Mesenchymal stem cell (in vitro differentiated cells and primary cell): ENCODE data around the gene SRGAP2C.
"Not testable (repeated sequence)": the region's sequence is repeated elsewhere in the genome, so short reads cannot be mapped to it uniquely, and the experiment has no call there.

Source experiments
- DNase-seq: peaks from one replicate; pipeline ENCODE4 v3.0.0-alpha.2; 2013
- H2AFZ ChIP-seq: one replicate; pipeline ENCODE4 v1.6.1; 2013; ENCODE audit warnings: low read depth, mild to moderate bottlenecking, control low read depth, inconsistent platforms, low read length, moderate library complexity
- H2AK5ac ChIP-seq: 2 replicates; pipeline ENCODE4 v1.6.1; 2013; ENCODE audit warnings: low read length, moderate library complexity, mild to moderate bottlenecking, inconsistent platforms; ENCODE audit not compliant: severe bottlenecking
- H2BK120ac ChIP-seq: one replicate; pipeline ENCODE4 v1.6.1; 2013; ENCODE audit warnings: low read depth, mild to moderate bottlenecking, inconsistent platforms, low read length, moderate library complexity
- H2BK12ac ChIP-seq, 2 experiments: one replicate each; pipeline ENCODE4 v1.6.1; 2013; ENCODE audit warnings: inconsistent platforms in 2 of 2, low read length in 2 of 2, mild to moderate bottlenecking in 2 of 2, moderate library complexity in 2 of 2, control low read depth in 1 of 2
- H2BK15ac ChIP-seq: one replicate; pipeline ENCODE4 v1.6.1; 2013; ENCODE audit warnings: mild to moderate bottlenecking, low read depth, inconsistent platforms; ENCODE audit not compliant: poor library complexity, severe bottlenecking
- H2BK5ac ChIP-seq: 2 replicates; pipeline ENCODE4 v1.6.1; 2013; ENCODE audit warnings: low read depth, mild to moderate bottlenecking, low read length, control low read depth, inconsistent platforms; ENCODE audit not compliant: poor library complexity, severe bottlenecking
- H3K14ac ChIP-seq, 2 experiments: one replicate each; pipeline ENCODE4 v1.6.1; 2013; ENCODE audit warnings: inconsistent platforms in 2 of 2, low read length in 2 of 2, control low read depth in 1 of 2, mild to moderate bottlenecking in 1 of 2, moderate library complexity in 1 of 2
- H3K18ac ChIP-seq, 2 experiments: one replicate each; pipeline ENCODE4 v1.6.1; 2013; ENCODE audit warnings: inconsistent platforms in 2 of 2, low read length in 2 of 2, control low read depth in 1 of 2, low read depth in 1 of 2, mild to moderate bottlenecking in 1 of 2
- H3K23ac ChIP-seq, 2 experiments: one replicate each; pipeline ENCODE4 v1.6.1; 2013; ENCODE audit warnings: inconsistent platforms in 2 of 2, low read length in 2 of 2, mild to moderate bottlenecking in 2 of 2, moderate library complexity in 2 of 2, control low read depth in 1 of 2
- H3K27ac ChIP-seq: 2 replicates; pipeline ENCODE4 v1.5.1; 2013; ENCODE audit warnings: mild to moderate bottlenecking, moderate library complexity, low read length, control low read depth, inconsistent platforms; ENCODE audit not compliant: poor library complexity, severe bottlenecking
- H3K27me3 ChIP-seq, 2 experiments: 2 replicates each; pipeline versions ENCODE4 v1.6.1 to v1.7.0; 2013; ENCODE audit warnings: low read length in 2 of 2, mild to moderate bottlenecking in 2 of 2, moderate library complexity in 2 of 2, control low read depth in 1 of 2, inconsistent platforms in 1 of 2; ENCODE audit not compliant: control insufficient read depth in 1 of 2, insufficient read depth in 1 of 2
- H3K36me3 ChIP-seq, 2 experiments: 2 replicates each; pipeline versions ENCODE4 v1.6.1 to v1.7.0; 2013; ENCODE audit warnings: low read length in 2 of 2, control low read depth in 1 of 2, inconsistent platforms in 1 of 2, low read depth in 1 of 2, mild to moderate bottlenecking in 1 of 2; ENCODE audit not compliant: insufficient read depth in 2 of 2, control insufficient read depth in 1 of 2
- H3K4ac ChIP-seq, 2 experiments: one replicate each; pipeline ENCODE4 v1.6.1; 2013; ENCODE audit warnings: inconsistent platforms in 2 of 2, low read length in 2 of 2, mild to moderate bottlenecking in 2 of 2, moderate library complexity in 2 of 2, control low read depth in 1 of 2, low read depth in 1 of 2
- H3K4me1 ChIP-seq: 2 replicates; pipeline ENCODE4 v1.6.1; 2013; ENCODE audit warnings: low read depth, low read length, control low read depth; ENCODE audit not compliant: control insufficient read depth, insufficient read depth
- H3K4me2 ChIP-seq: 2 replicates; pipeline ENCODE4 v1.6.1; 2013; ENCODE audit warnings: low read length, mild to moderate bottlenecking, inconsistent platforms; ENCODE audit not compliant: poor library complexity, severe bottlenecking
- H3K4me3 ChIP-seq, 2 experiments: 2 replicates each; pipeline versions ENCODE4 v1.5.1 to v1.7.0; 2013; ENCODE audit warnings: low read length in 2 of 2, mild to moderate bottlenecking in 2 of 2, control low read depth in 1 of 2, low read depth in 1 of 2; ENCODE audit not compliant: insufficient read depth in 1 of 2
- H3K79me1 ChIP-seq: replicated peaks from 2 replicates; pipeline ENCODE4 v1.6.1; 2013; ENCODE audit warnings: mild to moderate bottlenecking, control low read depth, low read length, inconsistent platforms; ENCODE audit not compliant: poor library complexity, severe bottlenecking
- H3K9ac ChIP-seq: 2 replicates; pipeline ENCODE4 v1.7.0; 2013; ENCODE audit warnings: mild to moderate bottlenecking, low read length, moderate library complexity
- H3K9me3 ChIP-seq: 2 replicates; pipeline ENCODE4 v1.7.0; 2013; ENCODE audit warnings: mild to moderate bottlenecking, low read length; ENCODE audit not compliant: control insufficient read depth
- H4K8ac ChIP-seq: one replicate; pipeline ENCODE4 v1.6.1; 2013; ENCODE audit warnings: inconsistent platforms, mild to moderate bottlenecking, low read length, moderate library complexity
- H4K91ac ChIP-seq: one replicate; pipeline ENCODE4 v1.6.1; 2013; ENCODE audit warnings: mild to moderate bottlenecking, low read length, inconsistent platforms
- WGBS: methylation state at CpG from one replicate; pipeline ENCODE4 v1.1.7; 2013; ENCODE audit warnings: mixed read lengths; 5-methylcytosine and 5-hydroxymethylcytosine counted together

Gene SRGAP2C

DNA sequence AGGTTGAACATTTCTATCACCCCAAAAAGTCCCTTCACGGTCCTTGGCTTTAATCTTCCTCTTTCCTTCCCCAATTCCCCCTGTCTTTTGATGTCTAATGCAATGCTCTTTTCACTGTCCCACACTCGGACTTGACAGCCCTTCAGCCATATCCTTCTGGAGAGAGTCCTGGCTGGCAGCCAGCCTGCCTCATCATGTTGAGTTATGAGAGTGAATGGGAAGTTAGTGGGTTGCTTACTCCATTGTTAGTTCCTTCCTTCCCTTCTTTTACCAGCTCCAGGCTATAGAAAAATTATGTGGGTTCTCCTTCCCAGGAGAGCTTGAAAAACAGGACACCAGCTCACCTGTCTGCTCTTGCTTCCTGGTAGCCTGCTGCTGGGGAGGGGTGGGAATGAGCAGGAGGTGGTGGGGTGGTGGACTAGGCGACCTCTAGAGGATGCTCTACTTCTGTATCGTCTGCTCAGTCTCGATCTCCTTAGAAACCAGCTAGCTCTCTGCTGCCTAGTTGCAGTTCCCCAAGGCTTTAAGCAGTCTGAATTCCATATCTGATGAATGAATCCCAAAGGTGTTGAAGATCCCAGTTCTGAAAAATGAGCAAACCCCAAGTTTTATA, 29.9 kb downstream of the SRGAP2C start:
- not testable (repeated sequence) for H2AK5ac ChIP-seq, H3K18ac ChIP-seq, H4K8ac ChIP-seq, H3K23ac ChIP-seq, H3K4ac ChIP-seq, H2BK15ac ChIP-seq, DNase-seq, H2BK12ac ChIP-seq, H3K14ac ChIP-seq, H3K4me1 ChIP-seq, H3K36me3 ChIP-seq, H3K4me2 ChIP-seq, H3K9ac ChIP-seq, H3K9me3 ChIP-seq, H3K4me3 ChIP-seq, H4K91ac ChIP-seq, H3K79me1 ChIP-seq, H2BK5ac ChIP-seq, H2BK120ac ChIP-seq, H3K27me3 ChIP-seq, H2AFZ ChIP-seq, H3K27ac ChIP-seq
- WGBS: no CpG with 5 or more reads among the region's 5 CpGs

DNA sequence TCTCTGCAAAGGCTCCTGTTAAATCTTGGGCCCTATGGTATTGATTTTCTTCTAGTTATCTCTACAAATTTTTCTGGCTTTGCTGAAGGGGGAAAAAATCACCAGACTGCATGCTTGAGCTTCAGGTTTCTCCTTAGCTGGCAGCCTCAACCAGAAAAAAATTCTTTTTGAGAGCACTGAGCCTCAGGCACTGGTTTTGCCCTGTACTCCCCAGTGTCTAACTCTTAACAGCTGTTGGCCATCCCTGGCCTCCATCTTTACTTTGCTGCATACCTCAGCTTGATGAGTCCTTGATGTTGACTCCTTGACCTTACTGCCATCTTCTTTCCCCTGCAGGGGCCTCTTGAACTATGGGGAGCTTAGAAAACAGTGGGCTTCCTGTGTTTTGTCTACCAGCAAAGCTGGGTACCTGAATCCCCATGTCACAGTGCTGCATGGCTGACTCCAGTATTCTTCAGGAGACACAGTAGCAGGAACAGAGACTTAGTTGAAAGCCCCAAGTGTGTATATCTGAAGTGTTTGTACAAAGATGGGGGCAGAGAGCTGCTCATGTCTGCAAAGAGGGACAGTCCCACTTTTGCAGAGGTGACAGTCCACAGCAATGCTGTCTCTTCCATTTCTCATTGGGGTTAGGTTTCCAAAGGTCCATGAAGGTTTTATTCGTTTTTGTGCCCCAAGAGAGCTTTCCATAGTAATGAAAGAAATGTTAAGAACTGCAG, 31.1 kb downstream of the SRGAP2C start:
- H2BK5ac ChIP-seq, H4K8ac ChIP-seq, H3K9me3 ChIP-seq, H2AFZ ChIP-seq, H2BK15ac ChIP-seq, H3K9ac ChIP-seq, H3K27me3 ChIP-seq, H3K18ac ChIP-seq, H3K36me3 ChIP-seq, H2AK5ac ChIP-seq, H3K4me1 ChIP-seq, H3K4me3 ChIP-seq, H3K14ac ChIP-seq, H3K23ac ChIP-seq, H3K4ac ChIP-seq, H3K79me1 ChIP-seq, H2BK120ac ChIP-seq, H4K91ac ChIP-seq, H2BK12ac ChIP-seq, H3K4me2 ChIP-seq, DNase-seq, H3K27ac ChIP-seq: not testable (repeated sequence)
- WGBS: no CpG with 5 or more reads among the region's 1 CpG

DNA sequence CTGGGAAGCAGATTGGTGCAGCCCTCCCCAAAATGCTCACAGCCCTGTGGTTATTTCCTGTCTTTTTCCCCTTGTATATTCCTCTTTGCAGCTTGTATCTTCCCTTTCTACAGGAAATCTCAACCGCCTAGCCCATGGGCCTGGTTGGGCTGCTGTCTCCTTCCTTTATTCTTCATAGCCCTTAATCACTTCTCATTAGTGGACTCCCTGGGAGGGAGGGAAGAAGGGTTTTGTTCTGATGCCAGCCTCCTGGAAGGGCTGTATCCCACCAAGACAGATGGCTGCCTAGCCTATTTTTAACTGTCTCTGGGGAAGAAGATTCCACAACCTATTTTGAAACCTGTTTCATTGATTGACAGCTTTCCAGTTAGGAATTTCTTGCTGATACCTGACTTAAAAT, 31.9 kb downstream of the SRGAP2C start:
- not testable (repeated sequence) for H2BK120ac ChIP-seq, H3K9me3 ChIP-seq, H3K9ac ChIP-seq, H4K8ac ChIP-seq, H2BK5ac ChIP-seq, H3K4me1 ChIP-seq, H2BK15ac ChIP-seq, H2AK5ac ChIP-seq, DNase-seq, H3K79me1 ChIP-seq, H2AFZ ChIP-seq, H3K4me2 ChIP-seq, H4K91ac ChIP-seq, H3K4ac ChIP-seq, H3K18ac ChIP-seq, H3K4me3 ChIP-seq, H3K23ac ChIP-seq, H3K27me3 ChIP-seq, H3K36me3 ChIP-seq, H3K27ac ChIP-seq, H3K14ac ChIP-seq, H2BK12ac ChIP-seq
- WGBS: no CpG with 5 or more reads among the region's 1 CpG

DNA sequence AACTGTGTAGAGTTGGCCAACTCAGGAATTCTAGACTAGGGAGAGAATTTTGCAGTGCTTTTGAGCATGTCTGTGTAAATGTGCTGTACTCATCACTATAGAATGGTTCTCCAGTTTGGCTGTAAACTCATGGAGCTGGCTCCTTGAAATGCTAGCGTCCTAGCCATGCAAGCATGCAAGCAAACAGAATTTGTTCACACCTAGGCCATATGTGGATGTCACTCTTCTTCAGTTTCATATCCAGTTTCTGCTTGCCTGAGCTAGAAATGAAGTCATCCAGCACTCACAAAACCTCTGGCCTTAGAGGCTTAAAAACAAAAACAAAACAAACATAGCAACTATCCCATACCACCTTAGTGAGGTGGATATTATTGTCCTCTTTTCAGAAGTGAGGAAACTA, 37.0 kb downstream of the SRGAP2C start:
- H3K18ac ChIP-seq, H4K91ac ChIP-seq, H3K14ac ChIP-seq, H3K4me3 ChIP-seq, H3K4me1 ChIP-seq, H3K27me3 ChIP-seq, H2BK15ac ChIP-seq, H2BK12ac ChIP-seq, H4K8ac ChIP-seq, H2BK120ac ChIP-seq, H3K36me3 ChIP-seq, H3K23ac ChIP-seq, H3K4ac ChIP-seq, H3K79me1 ChIP-seq, H3K9ac ChIP-seq, H3K4me2 ChIP-seq, DNase-seq, H2AK5ac ChIP-seq, H3K9me3 ChIP-seq, H2AFZ ChIP-seq, H2BK5ac ChIP-seq, H3K27ac ChIP-seq: not testable (repeated sequence)
- WGBS: 100% methylated on average over 1 of the region's 1 CpG
